ENCODE results near the gene TMEM169. TPM values are rescaled to one million over a fixed set of nuclear protein-coding genes. Genes with fewer than 3 reads are reported as not detected.

The TMEM169 gene
- total RNA-seq, 4 donors from 2014 or later: 0.41 to 6.4 (median 1.9) TPM; not detected in 1

GRCh38 chr2:216052420-216052819, 29.3 kb upstream of the TMEM169 start:
- peaks cover 0 to 11% (median 7%) of the 10 kb centered on the region in 4 donors for H3K4me1 ChIP-seq

GRCh38 chr2:216055680-216056079, 26.0 kb upstream of the TMEM169 start:
- DNase-seq: no peak
- Histone ChIP-seq H3K36me3 (no peaks in the 10 kb centered on the region), H3K27me3 (no peaks in the 10 kb centered on the region), H3K4me1 (peaks cover 4 to 24% (median 9%) of the 10 kb centered on the region in 4 donors), H3K9me3 (no peaks in the 10 kb centered on the region), H3K27ac (no peak overlapping the region), H3K4me3 (no peak overlapping the region)
- intact Hi-C loops (cut with DNase I; ENCODE audit: low total_unique reads) (no loop called here), in situ Hi-C loops (cut with MboI; ENCODE audit: low pct_ligation_motif_present in 1 of 4, low pct_unique_long_range_greater_than_20kb in 1 of 4, low sequenced_read_pairs in 3 of 4) (no loop called here)
- TF ChIP-seq POLR2AphosphoS5 (IDR thresholded peaks at IDR 0.05): no peak
- no peak for TF ChIP-seq POLR2A (IDR thresholded peaks at IDR 0.05)
- no peak for TF ChIP-seq CTCF (IDR thresholded peaks at IDR 0.05)
- TF ChIP-seq EP300 (IDR thresholded peaks at IDR 0.05; ENCODE audit: low read depth): no peak
- WGBS, 2 donors (ENCODE audit: low coverage in 1 of 2): 92 to 95% methylated on average over 4 of the region's 4 CpGs

More at GRCh38 chr2:216052420-216052819, 29.3 kb upstream of the TMEM169 start:
- in situ Hi-C loops (cut with MboI; ENCODE audit: low pct_ligation_motif_present in 1 of 4, low pct_unique_long_range_greater_than_20kb in 1 of 4, low sequenced_read_pairs in 3 of 4) (no loop called here), intact Hi-C loops (cut with DNase I; ENCODE audit: low total_unique reads) (no loop called here)
- H3K27me3 ChIP-seq: no peaks in the 10 kb centered on the region
- TF ChIP-seq EP300 (IDR thresholded peaks at IDR 0.05; ENCODE audit: low read depth) (no peak), CTCF (IDR thresholded peaks at IDR 0.05) (no peak), POLR2AphosphoS5 (IDR thresholded peaks at IDR 0.05) (no peak), POLR2A (IDR thresholded peaks at IDR 0.05) (no peak)
- no peak overlapping the region for H3K4me3 ChIP-seq
- H3K9me3 ChIP-seq: no peaks in the 10 kb centered on the region
- peaks cover 0 to 5% (median 0%) of the 10 kb centered on the region in 4 donors for H3K36me3 ChIP-seq
- DNase-seq: no peak
- 90 to 100% methylated on average over 2 of the region's 2 CpGs for WGBS, 2 donors (ENCODE audit: low coverage in 1 of 2)
- H3K27ac ChIP-seq: no peak overlapping the region

DNA sequence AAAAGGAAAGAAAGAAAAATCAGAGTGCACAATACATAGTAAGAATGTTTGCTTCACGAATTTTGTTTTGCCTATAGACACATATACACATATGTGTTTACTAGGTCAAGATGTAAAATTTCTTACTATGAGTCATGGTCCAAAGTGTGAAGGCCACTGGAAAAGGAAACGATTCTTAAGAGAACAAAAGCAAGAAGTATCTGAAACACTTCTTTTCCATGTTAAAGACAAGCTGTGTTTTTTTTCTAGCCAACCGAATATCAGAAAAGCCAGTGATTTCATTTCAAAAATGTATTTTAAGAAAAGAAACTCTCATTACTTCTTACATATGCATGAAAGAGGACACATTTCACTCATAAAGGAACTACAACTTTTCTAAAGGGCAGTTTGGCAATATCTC, 25.0 kb upstream of the TMEM169 start:
- intact Hi-C loops (cut with DNase I; ENCODE audit: low total_unique reads) (no loop called here), in situ Hi-C loops (cut with MboI; ENCODE audit: low pct_ligation_motif_present in 1 of 4, low pct_unique_long_range_greater_than_20kb in 1 of 4, low sequenced_read_pairs in 3 of 4) (no loop called here)
- TF ChIP-seq EP300 (IDR thresholded peaks at IDR 0.05; ENCODE audit: low read depth): no peak
- no peak for TF ChIP-seq POLR2A (IDR thresholded peaks at IDR 0.05)
- TF ChIP-seq POLR2AphosphoS5 (IDR thresholded peaks at IDR 0.05): peak in 1 of 3 donors; percentile 46
- Histone ChIP-seq H3K4me1 (peaks cover 4 to 24% (median 9%) of the 10 kb centered on the region in 4 donors), H3K4me3 (no peak overlapping the region), H3K9me3 (no peaks in the 10 kb centered on the region), H3K27ac (peak overlapping the region; percentile 74 to 82 (median 80)), H3K27me3 (no peaks in the 10 kb centered on the region), H3K36me3 (no peaks in the 10 kb centered on the region)
- WGBS, 2 donors (ENCODE audit: low coverage in 1 of 2): 34 to 49% methylated on average over 3 of the region's 3 CpGs
- DNase-seq: no peak

GRCh38 chr2:216057688-216058193, 24.0 kb upstream of the TMEM169 start:
- Histone ChIP-seq H3K27me3 (no peaks in the 10 kb centered on the region), H3K36me3 (no peaks in the 10 kb centered on the region), H3K4me3 (peak overlapping the region in 1 of 4 donors; percentile 41), H3K27ac (peak overlapping the region; percentile 74 to 82 (median 80)), H3K9me3 (no peaks in the 10 kb centered on the region), H3K4me1 (peaks cover 4 to 24% (median 9%) of the 10 kb centered on the region in 4 donors)
- peak; percentile 64 for DNase-seq
- no peak for TF ChIP-seq EP300 (IDR thresholded peaks at IDR 0.05; ENCODE audit: low read depth)
- TF ChIP-seq POLR2AphosphoS5 (IDR thresholded peaks at IDR 0.05): peak in 1 of 3 donors; percentile 51
- peak in 1 of 5 experiments; percentile 16 for TF ChIP-seq CTCF (IDR thresholded peaks at IDR 0.05)
- peak; percentile 45 for TF ChIP-seq POLR2A (IDR thresholded peaks at IDR 0.05)
- WGBS, 2 donors (ENCODE audit: low coverage in 1 of 2): 34 to 44% methylated on average over 6 of the region's 7 CpGs
- intact Hi-C loops (cut with DNase I; ENCODE audit: low total_unique reads): no loop called here
- in situ Hi-C loops (cut with MboI; ENCODE audit: low pct_ligation_motif_present in 1 of 4, low pct_unique_long_range_greater_than_20kb in 1 of 4, low sequenced_read_pairs in 3 of 4): no loop called here

Measured in transverse colon (tissue), 4 donors.